Measurements from ENCODE around the gene JADE2. TPM values are rescaled to one million over a fixed set of nuclear protein-coding genes. Genes with fewer than 3 reads are reported as not detected.
"Not testable (repeated sequence)": the region's sequence is repeated elsewhere in the genome, so short reads cannot be mapped to it uniquely, and the experiment has no call there.

Gene JADE2
- 31.6 TPM for total RNA-seq
- long read RNA-seq, full-length matches to known transcripts: 2 of 22 reads
- long read RNA-seq, partial matches to known transcripts: 6 of 22 reads
- long read RNA-seq, other reads (novel, unspliced or antisense): 14 of 22 reads

GRCh38 chr5:134524826-134525682 lies at the start of gene JADE2:
Gene JADE2 (plus strand): TSS chr5:134525670. CDS start chr5:134535858, 10,188 bp downstream.
- no peak for DNase-seq (ENCODE audit: low spot score)

GRCh38 chr5:134477462-134478245 lies 47.8 kb upstream of the JADE2 start:
- peak; percentile 65 for DNase-seq (ENCODE audit: low spot score)

GRCh38 chr5:134479839-134480238 lies 45.6 kb upstream of the JADE2 start:
- DNase-seq (ENCODE audit: low spot score): no peak

- DNase-seq (ENCODE audit: low spot score): peak; percentile 60
These were observed 36.1 kb upstream of the JADE2 start for GRCh38 chr5:134489227-134489944.

GRCh38 chr5:134490255-134490924 lies 35.1 kb upstream of the JADE2 start:
- peak; percentile 81 for DNase-seq (ENCODE audit: low spot score)

GRCh38 chr5:134490925-134491271 lies 34.6 kb upstream of the JADE2 start:
- DNase-seq (ENCODE audit: low spot score): no peak

GRCh38 chr5:134491841-134492442 lies 33.5 kb upstream of the JADE2 start:
- DNase-seq (ENCODE audit: low spot score): peak; percentile 65

GRCh38 chr5:134492568-134492967 lies 32.9 kb upstream of the JADE2 start:
- DNase-seq (ENCODE audit: low spot score): no peak

GRCh38 chr5:134493461-134494055 lies 31.9 kb upstream of the JADE2 start:
- DNase-seq (ENCODE audit: low spot score): peak; percentile 49

- no peak for DNase-seq (ENCODE audit: low spot score)
These were observed 30.7 kb upstream of the JADE2 start for GRCh38 chr5:134494780-134495179.

GRCh38 chr5:134499905-134500304 lies 25.6 kb upstream of the JADE2 start:
- not testable (repeated sequence) for DNase-seq (ENCODE audit: low spot score)

- DNase-seq (ENCODE audit: low spot score): peak; percentile 24
These were observed 24.6 kb upstream of the JADE2 start for GRCh38 chr5:134500699-134501430.

GRCh38 chr5:134502259-134502658 lies 23.2 kb upstream of the JADE2 start:
- no peak for DNase-seq (ENCODE audit: low spot score)

- peak; percentile 90 for DNase-seq (ENCODE audit: low spot score)
These were observed 22.2 kb upstream of the JADE2 start for GRCh38 chr5:134503088-134503936.

GRCh38 chr5:134503937-134504437 lies 21.5 kb upstream of the JADE2 start:
- peak; percentile 39 for DNase-seq (ENCODE audit: low spot score)

GRCh38 chr5:134504629-134505300 lies 20.7 kb upstream of the JADE2 start:
- no peak for DNase-seq (ENCODE audit: low spot score)
